Breast epithelium (tissue), 3 donors: ENCODE results near the gene ARL14EPL.

Experiments
- POLR2A ChIP-seq: fragments of 450-650 bp; IDR thresholded peaks from one replicate; pipeline ENCODE4 v1.6.1; 2016; ENCODE audit warnings: antibody characterized with exemption, mild to moderate bottlenecking, moderate library complexity
- POLR2AphosphoS5 ChIP-seq, 3 donors: sonication (generic); formaldehyde crosslinking; IDR thresholded peaks; one replicate each; pipeline ENCODE4 v1.6.1; 2017; ENCODE audit warnings: antibody characterized with exemption in 3 of 3
- TF ChIP-seq, protein P1 (sequence below), 3 donors: fragments of 450-650 bp; IDR thresholded peaks; one replicate each; pipeline ENCODE4 v1.5.1; 2016 to 2017; ENCODE audit warnings: antibody characterized with exemption in 3 of 3, mild to moderate bottlenecking in 3 of 3, moderate library complexity in 3 of 3

DNA sequence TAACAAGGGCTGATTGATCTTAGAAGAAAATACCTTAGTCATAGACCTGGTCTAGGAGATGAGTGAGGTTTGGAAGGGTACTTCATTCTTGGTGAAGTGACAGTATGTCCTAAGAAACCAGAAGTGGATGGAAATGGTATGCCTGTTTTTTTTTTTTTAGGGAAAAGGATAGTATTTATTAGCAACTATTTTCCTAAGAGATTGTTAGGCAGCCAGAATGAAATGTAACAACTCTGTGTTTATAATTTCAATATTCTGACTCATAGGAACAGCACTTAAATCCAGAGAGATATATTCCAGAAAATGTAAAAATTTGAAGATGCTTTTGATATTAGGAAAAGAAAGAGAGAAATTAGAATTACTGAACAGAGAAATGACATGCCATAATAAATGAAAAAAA lies 21.2 kb upstream of the ARL14EPL start:
- no peak for TF ChIP-seq POLR2A
- TF ChIP-seq, protein P1, sequence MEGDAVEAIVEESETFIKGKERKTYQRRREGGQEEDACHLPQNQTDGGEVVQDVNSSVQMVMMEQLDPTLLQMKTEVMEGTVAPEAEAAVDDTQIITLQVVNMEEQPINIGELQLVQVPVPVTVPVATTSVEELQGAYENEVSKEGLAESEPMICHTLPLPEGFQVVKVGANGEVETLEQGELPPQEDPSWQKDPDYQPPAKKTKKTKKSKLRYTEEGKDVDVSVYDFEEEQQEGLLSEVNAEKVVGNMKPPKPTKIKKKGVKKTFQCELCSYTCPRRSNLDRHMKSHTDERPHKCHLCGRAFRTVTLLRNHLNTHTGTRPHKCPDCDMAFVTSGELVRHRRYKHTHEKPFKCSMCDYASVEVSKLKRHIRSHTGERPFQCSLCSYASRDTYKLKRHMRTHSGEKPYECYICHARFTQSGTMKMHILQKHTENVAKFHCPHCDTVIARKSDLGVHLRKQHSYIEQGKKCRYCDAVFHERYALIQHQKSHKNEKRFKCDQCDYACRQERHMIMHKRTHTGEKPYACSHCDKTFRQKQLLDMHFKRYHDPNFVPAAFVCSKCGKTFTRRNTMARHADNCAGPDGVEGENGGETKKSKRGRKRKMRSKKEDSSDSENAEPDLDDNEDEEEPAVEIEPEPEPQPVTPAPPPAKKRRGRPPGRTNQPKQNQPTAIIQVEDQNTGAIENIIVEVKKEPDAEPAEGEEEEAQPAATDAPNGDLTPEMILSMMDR (IDR thresholded peaks at IDR 0.05): no peak
- no peak for TF ChIP-seq POLR2AphosphoS5 (IDR thresholded peaks at IDR 0.05)
